Measurements from ENCODE around the gene SLC37A1. TPM values are rescaled to one million over a fixed set of nuclear protein-coding genes. Genes with fewer than 3 reads are reported as not detected.

The SLC37A1 gene
- total and polyA plus RNA-seq, 9 of the 15 experiments (the other 6 are each of a cell fraction or from before 2014, with no cell fraction given): 0.06 to 3.4 (median 0.40) TPM

GRCh38 chr21:42539931-42540343 lies 26.3 kb downstream of the SLC37A1 start (continued):
- TF ChIP-seq MEF2D (tag; conservative IDR thresholded peaks at IDR 0.05; ENCODE audit: low read depth) (no peak), POLR2G (IDR thresholded peaks at IDR 0.05; ENCODE audit: low read depth, low read length) (no peak), TARDBP (IDR thresholded peaks at IDR 0.05) (peak; percentile 84; the same call in 1 of the 2 replicates), XRCC5 (IDR thresholded peaks at IDR 0.05; ENCODE audit: low read depth, low read length) (no peak), MAFG (tag; conservative IDR thresholded peaks at IDR 0.05) (peak; percentile 93), ZNF408 (CRISPR knock-in tag; IDR thresholded peaks at IDR 0.05; ENCODE audit: low read depth) (no peak), HMBOX1 (IDR thresholded peaks at IDR 0.05) (no peak), ZBTB5 (IDR thresholded peaks at IDR 0.05) (no peak), TCFL5 (CRISPR knock-in tag; conservative IDR thresholded peaks at IDR 0.05) (no peak), FOXP1 (CRISPR knock-in tag; IDR thresholded peaks at IDR 0.05) (no peak), SLC30A9 (CRISPR knock-in tag; IDR thresholded peaks at IDR 0.05) (no peak), GABPB1 (CRISPR knock-in tag; IDR thresholded peaks at IDR 0.05) (0 out of 2 replicates have a peak, but pooled peaks have one; percentile 39), MCM3 (IDR thresholded peaks at IDR 0.05) (no peak), ZNF766 (CRISPR knock-in tag; conservative IDR thresholded peaks at IDR 0.05) (no peak), NFIC (IDR thresholded peaks at IDR 0.05) (peak; percentile 99), AFF4 (CRISPR knock-in tag; IDR thresholded peaks at IDR 0.05) (no peak), SMAD1 (IDR thresholded peaks at IDR 0.05; ENCODE audit: low read depth, low read length, partially characterized antibody) (peak; percentile 43)
- TF ChIP-seq, protein P1, sequence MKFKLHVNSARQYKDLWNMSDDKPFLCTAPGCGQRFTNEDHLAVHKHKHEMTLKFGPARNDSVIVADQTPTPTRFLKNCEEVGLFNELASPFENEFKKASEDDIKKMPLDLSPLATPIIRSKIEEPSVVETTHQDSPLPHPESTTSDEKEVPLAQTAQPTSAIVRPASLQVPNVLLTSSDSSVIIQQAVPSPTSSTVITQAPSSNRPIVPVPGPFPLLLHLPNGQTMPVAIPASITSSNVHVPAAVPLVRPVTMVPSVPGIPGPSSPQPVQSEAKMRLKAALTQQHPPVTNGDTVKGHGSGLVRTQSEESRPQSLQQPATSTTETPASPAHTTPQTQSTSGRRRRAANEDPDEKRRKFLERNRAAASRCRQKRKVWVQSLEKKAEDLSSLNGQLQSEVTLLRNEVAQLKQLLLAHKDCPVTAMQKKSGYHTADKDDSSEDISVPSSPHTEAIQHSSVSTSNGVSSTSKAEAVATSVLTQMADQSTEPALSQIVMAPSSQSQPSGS (CRISPR knock-in tag; IDR thresholded peaks at IDR 0.05): no peak
- TF ChIP-seq, protein P2, sequence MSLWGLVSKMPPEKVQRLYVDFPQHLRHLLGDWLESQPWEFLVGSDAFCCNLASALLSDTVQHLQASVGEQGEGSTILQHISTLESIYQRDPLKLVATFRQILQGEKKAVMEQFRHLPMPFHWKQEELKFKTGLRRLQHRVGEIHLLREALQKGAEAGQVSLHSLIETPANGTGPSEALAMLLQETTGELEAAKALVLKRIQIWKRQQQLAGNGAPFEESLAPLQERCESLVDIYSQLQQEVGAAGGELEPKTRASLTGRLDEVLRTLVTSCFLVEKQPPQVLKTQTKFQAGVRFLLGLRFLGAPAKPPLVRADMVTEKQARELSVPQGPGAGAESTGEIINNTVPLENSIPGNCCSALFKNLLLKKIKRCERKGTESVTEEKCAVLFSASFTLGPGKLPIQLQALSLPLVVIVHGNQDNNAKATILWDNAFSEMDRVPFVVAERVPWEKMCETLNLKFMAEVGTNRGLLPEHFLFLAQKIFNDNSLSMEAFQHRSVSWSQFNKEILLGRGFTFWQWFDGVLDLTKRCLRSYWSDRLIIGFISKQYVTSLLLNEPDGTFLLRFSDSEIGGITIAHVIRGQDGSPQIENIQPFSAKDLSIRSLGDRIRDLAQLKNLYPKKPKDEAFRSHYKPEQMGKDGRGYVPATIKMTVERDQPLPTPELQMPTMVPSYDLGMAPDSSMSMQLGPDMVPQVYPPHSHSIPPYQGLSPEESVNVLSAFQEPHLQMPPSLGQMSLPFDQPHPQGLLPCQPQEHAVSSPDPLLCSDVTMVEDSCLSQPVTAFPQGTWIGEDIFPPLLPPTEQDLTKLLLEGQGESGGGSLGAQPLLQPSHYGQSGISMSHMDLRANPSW (CRISPR knock-in tag; IDR thresholded peaks at IDR 0.05): no peak

Measured in K562 (cell line).